Keratinocyte (primary cell): Measurements from ENCODE around the gene ADGRG6. TPM values are rescaled to one million over a fixed set of nuclear protein-coding genes. Genes with fewer than 3 reads are reported as not detected.
"Not testable (repeated sequence)": the region's sequence is repeated elsewhere in the genome, so short reads cannot be mapped to it uniquely, and the experiment has no call there.

Experiments
- DNase-seq: peaks from one replicate; pipeline ENCODE4 v3.0.0-alpha.2; 2011; ENCODE audit warnings: low read depth, missing footprints, low spot score
- FAIRE-seq: peaks from 2 replicates; lab custom pipeline; 2011; peaks lifted over from hg19 to GRCh38; lab: Jason Lieb, UNC
- H2AFZ ChIP-seq: 2 replicates; pipeline ENCODE4 v1.6.0; 2012; ENCODE audit warnings: low read length, control low read depth, inconsistent platforms; ENCODE audit not compliant: control insufficient read depth
- H3K27ac ChIP-seq: 2 replicates; pipeline ENCODE4 v1.5.1; 2011; ENCODE audit warnings: low read length; ENCODE audit not compliant: control insufficient read depth, insufficient read depth
- H3K27me3 ChIP-seq: 3 replicates; pipeline ENCODE4 v1.6.0; 2011; ENCODE audit warnings: low read length; ENCODE audit not compliant: control insufficient read depth, insufficient read depth; ENCODE audit errors: extremely low read depth
- H3K36me3 ChIP-seq, 2 experiments: 2 replicates in 1 of 2; 3 replicates in 1 of 2; pipeline ENCODE4 v1.5.1; 2011; ENCODE audit warnings: low read length in 2 of 2, mild to moderate bottlenecking in 1 of 2; ENCODE audit not compliant: control insufficient read depth in 2 of 2, insufficient read depth in 2 of 2; ENCODE audit errors: extremely low read depth in 1 of 2
- H3K4me1 ChIP-seq: 3 replicates; pipeline ENCODE4 v1.5.1; 2011; ENCODE audit warnings: low read length; ENCODE audit not compliant: control insufficient read depth, insufficient read depth; ENCODE audit errors: extremely low read depth
- H3K4me2 ChIP-seq: 3 replicates; pipeline ENCODE4 v1.6.0; 2011; ENCODE audit warnings: low read depth, low read length; ENCODE audit not compliant: control insufficient read depth, insufficient read depth; ENCODE audit errors: extremely low read depth
- H3K4me3 ChIP-seq, 3 experiments: fragments of 200-600 bp in 1 of 3; sonication (generic) in 1 of 3; 2 replicates in 2 of 3; 3 replicates in 1 of 3; pipeline ENCODE4 v1.5.1; 2011 to 2016; ENCODE audit warnings: low read length in 3 of 3, mild to moderate bottlenecking in 3 of 3, control low read depth in 2 of 3, inconsistent platforms in 1 of 3, low read depth in 1 of 3, mixed read lengths in 1 of 3, mixed run types in 1 of 3, moderate library complexity in 1 of 3; ENCODE audit not compliant: control insufficient read depth in 2 of 3, insufficient read depth in 2 of 3; ENCODE audit errors: extremely low read depth in 1 of 3
- H3K79me2 ChIP-seq: 2 replicates; pipeline ENCODE4 v1.6.0; 2012; ENCODE audit warnings: low read length; ENCODE audit not compliant: control insufficient read depth, insufficient read depth
- H3K9ac ChIP-seq: 3 replicates; pipeline ENCODE4 v1.6.0; 2011; ENCODE audit warnings: low read length; ENCODE audit not compliant: control insufficient read depth, insufficient read depth; ENCODE audit errors: extremely low read depth
- H3K9me1 ChIP-seq: 3 replicates; pipeline ENCODE4 v1.6.0; 2011; ENCODE audit warnings: low read length; ENCODE audit not compliant: control insufficient read depth, insufficient read depth; ENCODE audit errors: extremely low read depth
- H3K9me3 ChIP-seq: 2 replicates; pipeline ENCODE4 v1.5.1; 2012; ENCODE audit warnings: low read depth, low read length; ENCODE audit not compliant: control insufficient read depth
- H4K20me1 ChIP-seq: 3 replicates; pipeline ENCODE4 v1.6.0; 2011; ENCODE audit warnings: low read length; ENCODE audit not compliant: control insufficient read depth, insufficient read depth; ENCODE audit errors: extremely low read depth
- CTCF ChIP-seq, 3 experiments: IDR thresholded peaks in 1 of 3; conservative IDR thresholded peaks in 1 of 3; optimal IDR thresholded peaks in 1 of 3; 2 replicates in 2 of 3; 3 replicates in 1 of 3; pipeline versions ENCODE3 to v1.5.1; 2011; ENCODE audit warnings: low read length in 3 of 3, mild to moderate bottlenecking in 3 of 3, moderate library complexity in 2 of 3, control low read depth in 1 of 3, inconsistent platforms in 1 of 3; ENCODE audit not compliant: insufficient read depth in 2 of 3; ENCODE audit errors: extremely low read depth in 1 of 3
- EZH2 ChIP-seq: IDR thresholded peaks from one replicate; pipeline ENCODE4 v1.6.1; 2012; ENCODE audit warnings: inconsistent platforms, mild to moderate bottlenecking, low read length, moderate library complexity
- dilution Hi-C: fragments of 300-500 bp; cut with MboI; formaldehyde crosslinking; loops from one replicate; pipeline ENCODE4 v1.7.0; 2020; ENCODE audit warnings: low sequenced_read_pairs; ENCODE audit not compliant: extremely low pct_ligation_motif_present
- polyA plus RNA-seq, 5 experiments: library from polyadenylated mRNA; depleted of rRNA in 3 of 5; stranded (reverse) in 3 of 5; stranded (forward) in 1 of 5; unstranded in 1 of 5; fragments of >200 nt; gene quantifications; 1 replicate in 1 of 5; 2 replicates in 3 of 5; 3 replicates in 1 of 5; pipeline versions ENCODE4 v1.2.1 to v1.2.3, GENCODE V29; 2011 to 2012; ENCODE audit warnings: missing spikeins in 2 of 5, low read depth in 1 of 5, low replicate concordance in 1 of 5

Gene ADGRG6
- polyA plus RNA-seq, 1 donor (not counting 4 experiments of a cell fraction or from before 2014, with no cell fraction given) = 20.1 TPM

- H3K4me3 ChIP-seq, H3K79me2 ChIP-seq, H3K27ac ChIP-seq, H3K9me1 ChIP-seq, H2AFZ ChIP-seq, DNase-seq, H3K27me3 ChIP-seq, H3K36me3 ChIP-seq, H3K9ac ChIP-seq, FAIRE-seq, H3K4me1 ChIP-seq, dilution Hi-C loops, H3K4me2 ChIP-seq, H4K20me1 ChIP-seq, H3K9me3 ChIP-seq: not testable (repeated sequence)
These were observed 126.7 kb downstream of the ADGRG6 start for GRCh38 chr6:142428468-142428867.

DNA sequence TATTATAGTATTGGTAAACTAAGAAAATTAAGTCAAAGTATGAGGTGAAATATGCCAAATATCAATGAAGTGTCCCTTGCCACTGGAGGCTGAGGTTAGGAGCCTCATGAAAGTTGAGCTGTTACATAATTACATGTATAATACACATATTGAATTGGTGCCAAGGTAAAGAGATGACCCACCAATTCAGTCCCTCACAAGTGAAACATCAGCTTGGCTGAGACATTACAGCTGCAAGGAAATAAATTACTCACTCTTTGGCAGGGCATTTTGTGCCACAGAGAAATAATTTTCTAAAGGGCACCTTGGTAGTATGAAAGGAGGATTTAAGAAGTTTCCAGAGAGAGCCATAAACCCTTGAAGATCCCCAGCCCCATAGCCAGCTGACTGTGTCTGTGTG, 127.4 kb downstream of the ADGRG6 start:
- Histone ChIP-seq H3K27me3 (no peaks in the 10 kb centered on the region), H3K9me1 (no peaks in the 10 kb centered on the region), H3K36me3 (peaks cover 0 to 3% of the 10 kb centered on the region in 2 experiments), H4K20me1 (no peaks in the 10 kb centered on the region), H3K4me3 (no peak overlapping the region), H3K9me3 (peaks cover 2% of the 10 kb centered on the region), H3K4me2 (no peak overlapping the region), H3K79me2 (no peaks in the 10 kb centered on the region), H2AFZ (no peak overlapping the region), H3K4me1 (no peaks in the 10 kb centered on the region), H3K27ac (no peak overlapping the region), H3K9ac (no peak overlapping the region)
- TF ChIP-seq CTCF (optimal IDR thresholded peaks at IDR 0.05 in 1 of 3, IDR thresholded peaks at IDR 0.05 in 1 of 3, conservative IDR thresholded peaks at IDR 0.05 in 1 of 3; ENCODE audit: extremely low read depth in 1 of 3, insufficient read depth in 2 of 3, low read length in 3 of 3) = no peak
- TF ChIP-seq EZH2 = no peak
- FAIRE-seq = no peak
- DNase-seq = no peak
- dilution Hi-C loops = no loop called here

GRCh38 chr6:142433419-142433818, 131.6 kb downstream of the ADGRG6 start:
- no peak for DNase-seq
- Histone ChIP-seq H3K79me2 (no peaks in the 10 kb centered on the region), H3K27me3 (no peaks in the 10 kb centered on the region), H3K9me1 (no peaks in the 10 kb centered on the region), H3K9me3 (peaks cover 2% of the 10 kb centered on the region), H3K4me2 (no peak overlapping the region), H3K27ac (no peak overlapping the region), H3K9ac (no peak overlapping the region), H2AFZ (no peak overlapping the region), H3K36me3 (peaks cover 0 to 3% of the 10 kb centered on the region in 2 experiments), H4K20me1 (no peaks in the 10 kb centered on the region), H3K4me1 (no peaks in the 10 kb centered on the region), H3K4me3 (no peak overlapping the region)
- no peak for FAIRE-seq
- TF ChIP-seq EZH2 = no peak
- no peak for TF ChIP-seq CTCF (optimal IDR thresholded peaks at IDR 0.05 in 1 of 3, IDR thresholded peaks at IDR 0.05 in 1 of 3, conservative IDR thresholded peaks at IDR 0.05 in 1 of 3; ENCODE audit: extremely low read depth in 1 of 3, insufficient read depth in 2 of 3, low read length in 3 of 3)
- dilution Hi-C loops = no loop called here
